ENCODE results near the gene ESR2. TPM values are rescaled to one million over a fixed set of nuclear protein-coding genes. Genes with fewer than 3 reads are reported as not detected.

The ESR2 gene
- polyA plus RNA-seq, 3 donors, result 0.04 TPM; not detected in 2

- Mint-ChIP-seq H3K4me1 (no peaks in the 10 kb centered on the region), H3K27ac (no peak overlapping the region), H3K36me3 (no peaks in the 10 kb centered on the region), H3K4me3 (no peak overlapping the region), H3K9me3 (no peaks in the 10 kb centered on the region), H3K27me3 (ENCODE audit: low read depth in 3 of 3) (peaks cover 0 to 2% (median 0%) of the 10 kb centered on the region in 3 donors)
- Histone ChIP-seq H3K4me1 (ENCODE audit: control insufficient read depth in 1 of 2, insufficient read depth in 2 of 2, low read length in 2 of 2) (no peaks in the 10 kb centered on the region), H3K9me3 (replicated peaks in 1 of 2; ENCODE audit: control insufficient read depth in 1 of 2, insufficient read depth in 1 of 2, low read length in 2 of 2) (no peaks in the 10 kb centered on the region), H3K79me2 (ENCODE audit: insufficient read depth, low read length) (no peaks in the 10 kb centered on the region), H4K20me1 (ENCODE audit: insufficient read depth, low read length) (no peaks in the 10 kb centered on the region), H3K4me3 (replicated peaks in 1 of 3; ENCODE audit: low read depth in 2 of 3, low read length in 3 of 3) (no peak overlapping the region), H2AFZ (ENCODE audit: insufficient read depth, low read depth, low read length, poor library complexity, severe bottlenecking) (no peak overlapping the region), H3K27ac (ENCODE audit: low read depth in 1 of 2, low read length in 2 of 2) (no peak overlapping the region), H3K9ac (ENCODE audit: insufficient read depth, low read length, poor library complexity, severe bottlenecking) (no peak overlapping the region), H3K36me3 (replicated peaks in 1 of 2; ENCODE audit: control insufficient read depth in 1 of 2, insufficient read depth in 2 of 2, low read length in 2 of 2) (no peaks in the 10 kb centered on the region), H3K4me2 (replicated peaks; ENCODE audit: extremely low read depth, low read length, poor library complexity, severe bottlenecking) (no peak overlapping the region), H3K27me3 (ENCODE audit: control insufficient read depth in 2 of 2, insufficient read depth in 2 of 2, low read length in 2 of 2) (no peaks in the 10 kb centered on the region)
- no peak for DNase-seq
- intact Hi-C loops (cut with micrococcal nuclease), result no loop called here
- TF ChIP-seq CTCF (IDR thresholded peaks at IDR 0.05), result no peak
- 80% methylated on average over 1 of the region's 1 CpG for WGBS (ENCODE audit: insufficient coverage)
Observed at GRCh38 chr14:64109819-64110554, 184.2 kb downstream of the ESR2 start.

- Mint-ChIP-seq H3K27ac (no peak overlapping the region), H3K27me3 (ENCODE audit: low read depth in 3 of 3) (peaks cover 2 to 7% (median 2%) of the 10 kb centered on the region in 3 donors), H3K4me1 (no peaks in the 10 kb centered on the region), H3K36me3 (no peaks in the 10 kb centered on the region), H3K9me3 (peaks cover 0 to 2% (median 0%) of the 10 kb centered on the region in 7 donors), H3K4me3 (no peak overlapping the region)
- no peaks in the 10 kb centered on the region for H3K79me2 ChIP-seq (ENCODE audit: insufficient read depth, low read length)
- H3K27me3 ChIP-seq (ENCODE audit: control insufficient read depth in 2 of 2, insufficient read depth in 2 of 2, low read length in 2 of 2), result no peaks in the 10 kb centered on the region
- H3K9ac ChIP-seq (ENCODE audit: insufficient read depth, low read length, poor library complexity, severe bottlenecking), result no peak overlapping the region
- H4K20me1 ChIP-seq (ENCODE audit: insufficient read depth, low read length), result no peaks in the 10 kb centered on the region
- H3K4me2 ChIP-seq (replicated peaks; ENCODE audit: extremely low read depth, low read length, poor library complexity, severe bottlenecking), result no peak overlapping the region
- intact Hi-C loops (cut with micrococcal nuclease), result no loop called here
- H3K9me3 ChIP-seq (replicated peaks in 1 of 2; ENCODE audit: control insufficient read depth in 1 of 2, insufficient read depth in 1 of 2, low read length in 2 of 2), result no peaks in the 10 kb centered on the region
- 100% methylated on average over 1 of the region's 2 CpGs for WGBS (ENCODE audit: insufficient coverage)
- no peaks in the 10 kb centered on the region for H3K4me1 ChIP-seq (ENCODE audit: control insufficient read depth in 1 of 2, insufficient read depth in 2 of 2, low read length in 2 of 2)
- H3K27ac ChIP-seq (ENCODE audit: low read depth in 1 of 2, low read length in 2 of 2), result no peak overlapping the region
- H3K4me3 ChIP-seq (replicated peaks in 1 of 3; ENCODE audit: low read depth in 2 of 3, low read length in 3 of 3), result no peak overlapping the region
- H3K36me3 ChIP-seq (replicated peaks in 1 of 2; ENCODE audit: control insufficient read depth in 1 of 2, insufficient read depth in 2 of 2, low read length in 2 of 2), result no peaks in the 10 kb centered on the region
- no peak overlapping the region for H2AFZ ChIP-seq (ENCODE audit: insufficient read depth, low read depth, low read length, poor library complexity, severe bottlenecking)
- TF ChIP-seq CTCF (IDR thresholded peaks at IDR 0.05), result no peak
- DNase-seq, result no peak
Observed at GRCh38 chr14:64107438-64107837, 186.7 kb downstream of the ESR2 start.

Measured in CD14-positive monocyte (primary cell).